ENCODE data around the gene SLIT3.

- TF ChIP-seq CTCF (IDR thresholded peaks at IDR 0.05) (no peak), EZH2 (IDR thresholded peaks at IDR 0.05) (no peak), EZH2phosphoT487 (IDR thresholded peaks at IDR 0.05) (no peak)
Observed at GRCh38 chr5:168853972-168854371, 447.0 kb downstream of the SLIT3 start.
